ES-I3 (cell line): ENCODE measurements around the gene OR2A1.
"Not testable (repeated sequence)": the region's sequence is repeated elsewhere in the genome, so short reads cannot be mapped to it uniquely, and the experiment has no call there.

Source experiments
- H3K36me3 ChIP-seq: 2 replicates; pipeline ENCODE4 v1.6.1; 2013; ENCODE audit warnings: mild to moderate bottlenecking, low read length, control low read depth, moderate library complexity; ENCODE audit not compliant: insufficient read depth
- H3K4me1 ChIP-seq: 2 replicates; pipeline ENCODE4 v1.6.1; 2013; ENCODE audit warnings: mild to moderate bottlenecking, control low read depth, low read length; ENCODE audit not compliant: insufficient read depth
- H3K9ac ChIP-seq: 2 replicates; pipeline ENCODE4 v1.6.1; 2013; ENCODE audit warnings: low read depth, mild to moderate bottlenecking, low read length, moderate library complexity
- H3K9me3 ChIP-seq: 2 replicates; pipeline ENCODE4 v1.6.1; 2013; ENCODE audit warnings: mild to moderate bottlenecking, low read length, moderate library complexity; ENCODE audit not compliant: control insufficient read depth, insufficient read depth

OR2A1 gene, protein sequence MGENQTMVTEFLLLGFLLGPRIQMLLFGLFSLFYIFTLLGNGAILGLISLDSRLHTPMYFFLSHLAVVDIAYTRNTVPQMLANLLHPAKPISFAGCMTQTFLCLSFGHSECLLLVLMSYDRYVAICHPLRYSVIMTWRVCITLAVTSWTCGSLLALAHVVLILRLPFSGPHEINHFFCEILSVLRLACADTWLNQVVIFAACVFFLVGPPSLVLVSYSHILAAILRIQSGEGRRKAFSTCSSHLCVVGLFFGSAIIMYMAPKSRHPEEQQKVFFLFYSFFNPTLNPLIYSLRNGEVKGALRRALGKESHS

GRCh38 chr7:144311872-144312469 lies at the start of gene OR2A1:
OR2A1 (plus strand) TSS chr7:144312419; CDS start chr7:144318125, 5,706 bp downstream.
- not testable (repeated sequence) for H3K4me1 ChIP-seq, H3K9me3 ChIP-seq

DNA sequence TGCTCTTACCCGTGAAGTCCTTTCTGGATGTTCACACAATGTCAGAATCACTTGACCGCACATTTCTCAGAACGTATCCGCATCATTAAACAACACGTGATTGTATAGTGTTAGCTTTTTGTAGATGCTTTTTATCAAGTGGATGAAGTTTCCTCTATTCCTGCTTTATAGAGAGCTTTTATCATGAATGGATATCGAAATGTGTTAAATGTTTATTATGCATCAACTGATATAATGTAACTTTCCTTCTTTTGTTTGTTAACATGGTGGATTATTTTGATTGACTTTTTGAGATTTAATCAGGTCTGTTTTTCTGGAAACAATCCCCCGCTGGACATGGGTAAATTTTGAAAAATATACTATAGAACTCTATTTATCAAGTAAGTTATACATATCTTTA lies 47.5 kb upstream of the OR2A1 start, which contains the start of gene OR2A7:
TSS of gene OR2A7 (minus strand) at position 101 of the 400 bp plus-strand sequence. CDS start 5,164 bp downstream, outside the sequence.
- not testable (repeated sequence) for H3K9ac ChIP-seq, H3K9me3 ChIP-seq, H3K4me1 ChIP-seq, H3K36me3 ChIP-seq

More at GRCh38 chr7:144311872-144312469, at the start of gene OR2A1:
- not testable (repeated sequence) for H3K36me3 ChIP-seq, H3K9ac ChIP-seq

GRCh38 chr7:144269188-144269587 lies 43.0 kb upstream of the OR2A1 start, which contains the start of gene CTAGE8:
CTAGE8 (minus strand) TSS chr7:144269288; CDS start chr7:144269250, 38 bp downstream.
- not testable (repeated sequence) for H3K9ac ChIP-seq, H3K9me3 ChIP-seq, H3K4me1 ChIP-seq, H3K36me3 ChIP-seq

- not testable (repeated sequence) for H3K36me3 ChIP-seq, H3K4me1 ChIP-seq, H3K9ac ChIP-seq, H3K9me3 ChIP-seq
Observed at GRCh38 chr7:144275281-144275680, 36.9 kb upstream of the OR2A1 start.

DNA sequence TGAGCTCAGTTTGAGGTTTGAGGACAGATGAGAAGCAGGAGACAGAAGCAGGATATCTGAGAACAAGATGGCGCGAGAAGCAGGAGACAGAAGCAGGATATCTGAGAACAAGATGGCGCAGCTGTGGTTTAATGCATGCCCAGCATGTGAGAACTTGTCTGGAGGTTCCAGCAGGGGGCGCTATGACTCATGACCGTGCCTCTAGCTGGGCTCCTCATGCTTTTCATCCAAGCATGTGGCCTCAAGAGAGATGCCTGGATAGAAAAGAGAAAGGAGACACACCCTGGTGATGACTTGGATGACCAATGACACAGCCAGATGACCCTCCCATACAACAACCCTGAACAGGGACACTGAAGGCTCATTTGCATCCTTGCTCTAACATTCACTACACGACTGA lies 32.2 kb upstream of the OR2A1 start:
- H3K36me3 ChIP-seq, H3K4me1 ChIP-seq, H3K9me3 ChIP-seq, H3K9ac ChIP-seq: not testable (repeated sequence)

- not testable (repeated sequence) for H3K9ac ChIP-seq, H3K36me3 ChIP-seq, H3K4me1 ChIP-seq, H3K9me3 ChIP-seq
Observed at GRCh38 chr7:144281981-144282380, 30.2 kb upstream of the OR2A1 start.

- H3K36me3 ChIP-seq, H3K9me3 ChIP-seq, H3K4me1 ChIP-seq, H3K9ac ChIP-seq: not testable (repeated sequence)
Observed at GRCh38 chr7:144282490-144282889, 29.7 kb upstream of the OR2A1 start.

DNA sequence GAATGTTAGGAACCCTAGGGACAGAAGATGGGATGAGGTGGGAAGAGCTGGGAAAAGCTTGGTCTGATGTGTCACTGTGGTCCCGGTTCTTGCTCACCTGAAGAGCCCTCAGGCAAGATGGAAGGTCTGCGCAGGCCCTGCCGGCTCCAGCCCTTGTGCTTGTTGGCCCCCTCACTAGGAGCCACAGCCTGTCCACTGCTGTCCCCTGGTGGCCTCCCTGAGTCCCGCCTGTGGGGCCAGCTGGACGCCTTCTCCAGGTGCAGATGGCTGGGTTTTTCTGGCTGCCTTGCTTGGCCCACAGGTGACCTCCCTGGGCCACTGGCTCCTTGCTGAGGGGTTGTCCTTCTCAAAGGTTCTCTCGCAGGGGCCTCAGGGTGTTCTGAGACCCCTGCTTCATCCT lies 28.5 kb upstream of the OR2A1 start:
- H3K36me3 ChIP-seq, H3K9me3 ChIP-seq, H3K4me1 ChIP-seq, H3K9ac ChIP-seq: not testable (repeated sequence)

GRCh38 chr7:144287171-144287784 lies 24.9 kb upstream of the OR2A1 start:
- H3K9ac ChIP-seq, H3K4me1 ChIP-seq, H3K9me3 ChIP-seq, H3K36me3 ChIP-seq: not testable (repeated sequence)

DNA sequence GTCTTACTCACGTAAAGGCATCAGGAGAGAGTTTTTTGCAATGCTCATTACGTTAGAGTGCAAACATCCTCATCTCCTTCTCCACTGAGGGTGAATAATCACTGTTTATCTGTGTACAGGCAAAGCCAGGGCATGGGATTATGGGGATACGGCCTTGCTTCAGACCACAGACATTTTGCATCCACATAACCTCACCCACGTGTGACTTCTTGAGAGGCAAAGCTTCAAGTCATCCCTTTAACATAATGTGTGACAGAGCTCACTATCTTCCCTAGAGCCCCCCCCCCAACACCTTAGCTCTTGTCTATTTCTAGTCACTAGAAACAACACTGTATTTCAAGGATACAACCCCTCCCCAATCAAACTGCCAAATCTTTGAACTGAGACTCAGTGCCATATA lies 20.6 kb upstream of the OR2A1 start:
- H3K36me3 ChIP-seq, H3K9ac ChIP-seq, H3K4me1 ChIP-seq, H3K9me3 ChIP-seq: not testable (repeated sequence)

GRCh38 chr7:144292384-144293161 lies 19.6 kb upstream of the OR2A1 start:
- H3K4me1 ChIP-seq, H3K9me3 ChIP-seq, H3K9ac ChIP-seq, H3K36me3 ChIP-seq: not testable (repeated sequence)

DNA sequence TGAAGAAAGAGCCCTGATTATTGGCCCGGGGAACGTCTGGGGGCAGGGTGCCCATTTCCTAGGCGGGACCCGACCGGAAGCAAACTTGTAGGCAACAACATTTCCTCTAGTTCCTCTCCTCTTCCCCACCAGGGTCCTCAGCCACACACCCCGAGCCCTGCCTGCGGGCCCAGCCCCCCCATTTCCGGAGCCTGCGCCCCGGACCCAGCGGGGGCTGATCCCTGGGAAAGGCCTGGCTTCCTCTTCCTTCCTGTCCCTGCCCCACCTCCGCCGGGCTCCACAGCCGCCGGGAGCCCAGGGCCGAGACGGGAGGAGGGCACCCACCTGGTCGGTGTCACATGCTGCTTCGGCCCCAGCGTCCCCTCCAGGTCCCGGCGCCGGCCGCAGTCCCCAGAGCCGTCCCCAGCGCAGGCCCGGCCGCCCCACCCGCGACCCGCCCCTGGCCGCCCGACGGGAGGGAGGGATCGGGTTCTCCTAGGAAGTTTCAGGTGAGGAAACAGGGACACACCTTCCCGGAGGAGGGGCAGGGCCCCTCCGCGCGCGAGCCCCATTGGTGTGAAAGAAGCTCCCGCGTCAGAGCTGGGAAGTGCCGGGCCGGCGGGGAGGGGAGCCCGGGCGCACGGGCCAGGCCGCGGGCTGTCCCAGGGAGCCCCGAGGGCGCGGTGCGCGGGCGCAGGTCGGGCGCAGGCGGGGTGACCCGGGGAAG lies 18.3 kb upstream of the OR2A1 start:
- H3K36me3 ChIP-seq, H3K4me1 ChIP-seq, H3K9me3 ChIP-seq, H3K9ac ChIP-seq: not testable (repeated sequence)

- not testable (repeated sequence) for H3K4me1 ChIP-seq, H3K36me3 ChIP-seq, H3K9me3 ChIP-seq, H3K9ac ChIP-seq
Observed at GRCh38 chr7:144302578-144303303, 9.5 kb upstream of the OR2A1 start.

DNA sequence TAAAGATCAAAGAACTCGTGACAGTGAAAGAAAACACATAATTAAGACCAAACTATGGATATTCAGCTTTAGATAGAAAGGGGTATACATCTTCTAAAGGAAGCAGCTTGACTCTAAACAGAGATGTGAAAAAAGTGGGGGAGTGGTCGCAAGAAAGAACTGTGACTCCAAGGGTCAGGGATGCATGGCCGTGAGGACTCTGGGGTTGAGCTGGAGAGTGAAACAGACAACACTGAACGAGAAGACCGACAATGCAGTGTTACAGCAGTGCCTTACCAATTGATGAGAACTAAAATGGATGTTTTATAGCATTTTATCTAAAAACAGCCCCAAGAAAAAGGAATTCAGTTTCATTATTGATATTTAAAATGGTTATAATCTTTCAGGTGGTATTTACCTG lies 8.6 kb upstream of the OR2A1 start:
- H3K9ac ChIP-seq, H3K9me3 ChIP-seq, H3K4me1 ChIP-seq, H3K36me3 ChIP-seq: not testable (repeated sequence)
